MM.1S (cell line): ENCODE data around the gene TULP4.

ENCODE experiments used
- DNase-seq: peaks from one replicate; pipeline ENCODE4 v3.0.0-alpha.2; 2015
- H2AFZ ChIP-seq: fragments of 300-600 bp; sonication (generic); 2 replicates; pipeline ENCODE4 v1.6.0; 2016; ENCODE audit warnings: antibody characterized with exemption, low read length
- H3F3A ChIP-seq: fragments of 300-600 bp; sonication (generic); 2 replicates; pipeline ENCODE4 v1.6.1; 2016; ENCODE audit warnings: mild to moderate bottlenecking, antibody characterized with exemption, low read length, moderate library complexity, mixed read lengths; ENCODE audit not compliant: insufficient read depth
- H3K27ac ChIP-seq: fragments of 300-600 bp; sonication (generic); 2 replicates; pipeline ENCODE4 v1.5.1; 2016; ENCODE audit warnings: mild to moderate bottlenecking, low read length
- H3K27me3 ChIP-seq: fragments of 300-600 bp; sonication (generic); replicated peaks from 2 replicates; pipeline ENCODE4 v1.6.0; 2016; ENCODE audit warnings: low read length; ENCODE audit not compliant: insufficient read depth
- H3K36me3 ChIP-seq: fragments of 300-600 bp; sonication (generic); replicated peaks from 2 replicates; pipeline ENCODE4 v1.6.1; 2016; ENCODE audit warnings: mild to moderate bottlenecking, low read length, mixed read lengths; ENCODE audit not compliant: insufficient read depth
- H3K4me1 ChIP-seq: fragments of 300-600 bp; sonication (generic); 2 replicates; pipeline ENCODE4 v1.6.1; 2016; ENCODE audit warnings: low read length, mixed read lengths
- H3K4me2 ChIP-seq: fragments of 300-600 bp; sonication (generic); 2 replicates; pipeline ENCODE4 v1.6.0; 2016; ENCODE audit warnings: low read depth, low read length
- H3K4me3 ChIP-seq: fragments of 300-600 bp; sonication (generic); 2 replicates; pipeline ENCODE4 v1.5.1; 2016; ENCODE audit warnings: low read length, mixed read lengths
- H3K79me2 ChIP-seq: fragments of 300-600 bp; sonication (generic); 2 replicates; pipeline ENCODE4 v1.6.1; 2016; ENCODE audit warnings: mixed run types, low read length, mixed read lengths
- H3K9ac ChIP-seq: fragments of 300-600 bp; sonication (generic); 2 replicates; pipeline ENCODE4 v1.6.1; 2016; ENCODE audit warnings: low read length, mixed read lengths
- H3K9me2 ChIP-seq: fragments of 300-600 bp; sonication (generic); replicated peaks from 2 replicates; pipeline ENCODE4 v1.6.1; 2016; ENCODE audit warnings: mild to moderate bottlenecking, low read length, mixed read lengths; ENCODE audit not compliant: insufficient read depth
- H3K9me3 ChIP-seq: fragments of 300-600 bp; sonication (generic); replicated peaks from 2 replicates; pipeline ENCODE4 v1.6.1; 2016; ENCODE audit warnings: mild to moderate bottlenecking, low read length, mixed read lengths; ENCODE audit not compliant: insufficient read depth
- H4K20me1 ChIP-seq: fragments of 300-600 bp; sonication (generic); 2 replicates; pipeline ENCODE4 v1.6.1; 2016; ENCODE audit warnings: mild to moderate bottlenecking, low read length, moderate library complexity, mixed read lengths; ENCODE audit not compliant: insufficient read depth
- CTCF ChIP-seq: fragments of 300-600 bp; sonication (generic); IDR thresholded peaks from 2 replicates; pipeline ENCODE4 v1.5.1; 2016; ENCODE audit warnings: antibody characterized with exemption, low read length, mixed read lengths
- EZH2 ChIP-seq: fragments of 300-600 bp; sonication (generic); optimal IDR thresholded peaks from 2 replicates; pipeline ENCODE3; 2017; ENCODE audit warnings: low read depth, mild to moderate bottlenecking, antibody characterized with exemption, low read length, mixed read lengths
- EZH2phosphoT487 ChIP-seq: fragments of 300-600 bp; sonication (generic); IDR thresholded peaks from 2 replicates; pipeline ENCODE4 v1.6.1; 2018; ENCODE audit warnings: antibody characterized with exemption, low read length

Gene TULP4

GRCh38 chr6:158383542-158383941, 71.3 kb downstream of the TULP4 start:
- Histone ChIP-seq H3K9me3 (no peaks in the 10 kb centered on the region), H3K36me3 (no peaks in the 10 kb centered on the region), H3K27ac (no peak overlapping the region), H3K9me2 (no peaks in the 10 kb centered on the region), H3K4me1 (no peaks in the 10 kb centered on the region), H4K20me1 (no peaks in the 10 kb centered on the region), H3K79me2 (no peaks in the 10 kb centered on the region), H3K9ac (no peak overlapping the region), H3K4me3 (no peak overlapping the region), H3K27me3 (no peaks in the 10 kb centered on the region), H3F3A (no peaks in the 10 kb centered on the region), H2AFZ (no peak overlapping the region), H3K4me2 (no peak overlapping the region)
- DNase-seq, result no peak
- TF ChIP-seq EZH2 (no peak), EZH2phosphoT487 (no peak), CTCF (no peak)

GRCh38 chr6:158384671-158385110, 72.4 kb downstream of the TULP4 start:
- TF ChIP-seq EZH2 (no peak), EZH2phosphoT487 (no peak), CTCF (no peak)

GRCh38 chr6:158387036-158387435, 74.8 kb downstream of the TULP4 start:
- Histone ChIP-seq H3K4me3 (no peak overlapping the region), H3F3A (no peaks in the 10 kb centered on the region), H4K20me1 (no peaks in the 10 kb centered on the region), H3K9ac (no peak overlapping the region), H2AFZ (no peak overlapping the region), H3K9me3 (no peaks in the 10 kb centered on the region), H3K4me1 (no peaks in the 10 kb centered on the region), H3K27me3 (no peaks in the 10 kb centered on the region), H3K36me3 (no peaks in the 10 kb centered on the region), H3K27ac (no peak overlapping the region), H3K4me2 (no peak overlapping the region), H3K9me2 (no peaks in the 10 kb centered on the region), H3K79me2 (no peaks in the 10 kb centered on the region)
- no peak for TF ChIP-seq EZH2phosphoT487
- TF ChIP-seq EZH2, result no peak
- TF ChIP-seq CTCF, result no peak; the same call in 1 of the 2 replicates
- no peak for DNase-seq

More at GRCh38 chr6:158384671-158385110, 72.4 kb downstream of the TULP4 start:
- no peaks in the 10 kb centered on the region for H3K9me2 ChIP-seq
- no peaks in the 10 kb centered on the region for H3K36me3 ChIP-seq
- H3F3A ChIP-seq, result no peaks in the 10 kb centered on the region
- H3K9ac ChIP-seq, result no peak overlapping the region
- H3K79me2 ChIP-seq, result no peaks in the 10 kb centered on the region
- no peak overlapping the region for H3K4me3 ChIP-seq
- H4K20me1 ChIP-seq, result no peaks in the 10 kb centered on the region
- no peaks in the 10 kb centered on the region for H3K4me1 ChIP-seq
- H3K27ac ChIP-seq, result no peak overlapping the region
- no peaks in the 10 kb centered on the region for H3K9me3 ChIP-seq
- H2AFZ ChIP-seq, result no peak overlapping the region
- no peak overlapping the region for H3K4me2 ChIP-seq
- no peak for DNase-seq
- no peaks in the 10 kb centered on the region for H3K27me3 ChIP-seq
